NB4 (cell line): ENCODE measurements around the gene IER5.
A peak's percentile ranks its signal among the peaks of the same experiment; 100 is the strongest.

Source experiments
- DNase-seq: peaks from one replicate; pipeline ENCODE4 v3.0.0; 2010; ENCODE audit warnings: low read depth
- H3K4me3 ChIP-seq: one replicate; pipeline ENCODE4 v1.5.1; 2011; ENCODE audit warnings: mild to moderate bottlenecking, low read depth, low read length, moderate library complexity
- MYC ChIP-seq: IDR thresholded peaks from 2 replicates; pipeline ENCODE4 v1.6.1; 2011; ENCODE audit warnings: low read depth, low read length
- POLR2A ChIP-seq: IDR thresholded peaks from 2 replicates; pipeline ENCODE4 v1.6.1; 2011; ENCODE audit warnings: mild to moderate bottlenecking; ENCODE audit not compliant: insufficient read length; ENCODE audit errors: extremely low read depth
- TF ChIP-seq, protein P1 (sequence below): IDR thresholded peaks from one replicate; pipeline ENCODE4 v1.5.1; 2012; ENCODE audit warnings: low read depth, low read length
- TF ChIP-seq, protein P2 (sequence below): IDR thresholded peaks from 2 replicates; pipeline ENCODE4 v1.6.1; 2011; ENCODE audit warnings: low read depth, low read length

IER5 gene

DNA sequence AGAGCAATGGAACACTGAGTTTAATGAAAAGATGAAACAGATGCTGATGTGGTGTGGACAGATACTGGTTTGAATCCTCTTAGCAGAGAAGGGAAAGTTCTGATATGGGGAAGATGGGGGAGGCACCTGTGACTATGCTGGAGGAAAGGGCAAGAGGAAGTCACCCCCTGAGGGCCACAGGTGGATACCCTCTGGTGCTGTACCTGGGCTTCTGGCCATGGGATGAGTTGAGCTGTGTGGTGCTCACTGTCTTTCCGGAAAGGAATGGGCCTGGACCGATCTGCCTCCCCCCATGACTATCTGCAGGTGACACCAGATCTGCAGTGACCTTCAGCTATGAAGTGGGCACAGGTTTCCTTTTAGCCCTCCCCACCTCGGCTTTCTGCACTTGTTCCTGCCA is 52.4 kb downstream of the IER5 start:
- H3K4me3 ChIP-seq: no peak overlapping the region
- no peak for DNase-seq
- no peak for TF ChIP-seq MYC
- TF ChIP-seq, protein P1, sequence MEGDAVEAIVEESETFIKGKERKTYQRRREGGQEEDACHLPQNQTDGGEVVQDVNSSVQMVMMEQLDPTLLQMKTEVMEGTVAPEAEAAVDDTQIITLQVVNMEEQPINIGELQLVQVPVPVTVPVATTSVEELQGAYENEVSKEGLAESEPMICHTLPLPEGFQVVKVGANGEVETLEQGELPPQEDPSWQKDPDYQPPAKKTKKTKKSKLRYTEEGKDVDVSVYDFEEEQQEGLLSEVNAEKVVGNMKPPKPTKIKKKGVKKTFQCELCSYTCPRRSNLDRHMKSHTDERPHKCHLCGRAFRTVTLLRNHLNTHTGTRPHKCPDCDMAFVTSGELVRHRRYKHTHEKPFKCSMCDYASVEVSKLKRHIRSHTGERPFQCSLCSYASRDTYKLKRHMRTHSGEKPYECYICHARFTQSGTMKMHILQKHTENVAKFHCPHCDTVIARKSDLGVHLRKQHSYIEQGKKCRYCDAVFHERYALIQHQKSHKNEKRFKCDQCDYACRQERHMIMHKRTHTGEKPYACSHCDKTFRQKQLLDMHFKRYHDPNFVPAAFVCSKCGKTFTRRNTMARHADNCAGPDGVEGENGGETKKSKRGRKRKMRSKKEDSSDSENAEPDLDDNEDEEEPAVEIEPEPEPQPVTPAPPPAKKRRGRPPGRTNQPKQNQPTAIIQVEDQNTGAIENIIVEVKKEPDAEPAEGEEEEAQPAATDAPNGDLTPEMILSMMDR: no peak
- TF ChIP-seq, protein P2, sequence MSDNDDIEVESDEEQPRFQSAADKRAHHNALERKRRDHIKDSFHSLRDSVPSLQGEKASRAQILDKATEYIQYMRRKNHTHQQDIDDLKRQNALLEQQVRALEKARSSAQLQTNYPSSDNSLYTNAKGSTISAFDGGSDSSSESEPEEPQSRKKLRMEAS: no peak
- no peak for TF ChIP-seq POLR2A

DNA sequence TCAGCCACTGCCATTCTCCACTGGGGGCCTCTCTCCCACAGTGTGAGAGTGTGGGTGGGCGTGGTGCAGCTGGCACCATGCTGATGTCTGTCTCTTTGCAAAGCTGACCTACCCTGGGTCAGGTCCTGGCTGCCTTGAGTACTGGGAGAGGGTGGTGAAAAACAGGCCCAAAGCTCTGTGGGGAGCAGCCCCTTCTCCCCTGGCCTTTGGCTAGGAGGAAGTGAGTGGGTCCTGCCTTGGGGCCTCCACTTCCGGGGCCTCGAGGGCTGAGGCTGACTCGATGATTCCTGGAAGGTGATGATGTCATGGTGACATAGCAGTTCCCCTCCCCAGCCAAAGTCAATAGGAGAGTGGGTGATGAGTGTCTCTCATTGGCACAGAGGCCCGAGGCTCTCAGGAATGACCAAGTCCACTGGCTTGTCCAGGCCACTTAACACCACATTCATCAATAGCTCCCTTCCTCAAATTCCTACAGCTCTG is 53.0 kb downstream of the IER5 start:
- TF ChIP-seq POLR2A: no peak
- TF ChIP-seq, protein P1: no peak
- TF ChIP-seq, protein P2: no peak
- TF ChIP-seq MYC: no peak
- DNase-seq: peak; percentile 73
- no peak overlapping the region for H3K4me3 ChIP-seq
